A673 (cell line): ENCODE data around the gene ACD. TPM values are rescaled to one million over a fixed set of nuclear protein-coding genes. Genes with fewer than 3 reads are reported as not detected.
A peak's percentile ranks its signal among the peaks of the same experiment; 100 is the strongest.

ENCODE experiments used
- BruUV-seq: library from RNA; stranded (reverse); fragments of 400-500 nt; replicated peaks from 2 replicates; lab custom pipeline; 2021; lab: Mats Ljungman, UMichigan
- CTCF ChIA-PET: fragments of 300-600 bp; sonication (Branson Sonifier 250); formaldehyde crosslinking; loops from one replicate; lab custom pipeline; 2022; ENCODE audit warnings: antibody characterized with exemption; lab: Charles Lee
- POLR2A ChIA-PET: fragments of 300-600 bp; sonication (Branson Sonifier 250); formaldehyde crosslinking; loops from one replicate; lab custom pipeline; 2022; ENCODE audit warnings: antibody characterized with exemption; ENCODE audit not compliant: low non-redundant PET; lab: Charles Lee
- DNase-seq: peaks from one replicate; pipeline ENCODE4 v3.0.0-alpha.2; 2015; ENCODE audit warnings: low spot score
- H3K27ac ChIP-seq: fragments of 200-600 bp; sonication (generic); 2 replicates; pipeline ENCODE4 v1.5.1; 2016; ENCODE audit warnings: mixed run types, low read depth, mild to moderate bottlenecking, mixed read lengths, antibody characterized with exemption, low read length; ENCODE audit not compliant: poor library complexity, severe bottlenecking
- H3K27me3 ChIP-seq: fragments of 200-600 bp; sonication (generic); replicated peaks from 2 replicates; pipeline ENCODE4 v1.6.1; 2017; ENCODE audit warnings: mixed run types, low read depth, mild to moderate bottlenecking, mixed read lengths, antibody characterized with exemption, low read length; ENCODE audit not compliant: insufficient read depth, poor library complexity
- H3K36me3 ChIP-seq: fragments of 200-600 bp; sonication (generic); 2 replicates; pipeline ENCODE4 v1.6.1; 2016; ENCODE audit warnings: mixed run types, mild to moderate bottlenecking, mixed read lengths, antibody characterized with exemption, low read length; ENCODE audit not compliant: insufficient read depth, poor library complexity, severe bottlenecking
- H3K4me1 ChIP-seq: fragments of 200-600 bp; sonication (generic); 2 replicates; pipeline ENCODE4 v1.6.1; 2017; ENCODE audit warnings: mixed run types, mild to moderate bottlenecking, mixed read lengths, antibody characterized with exemption, low read length; ENCODE audit not compliant: insufficient read depth, poor library complexity, severe bottlenecking
- H3K4me3 ChIP-seq: fragments of 200-600 bp; sonication (generic); 2 replicates; pipeline ENCODE4 v1.5.1; 2016; ENCODE audit warnings: low read depth, mixed run types, mild to moderate bottlenecking, mixed read lengths, low read length; ENCODE audit not compliant: poor library complexity, severe bottlenecking
- H3K9me3 ChIP-seq: fragments of 200-600 bp; sonication (generic); 2 replicates; pipeline ENCODE4 v1.6.1; 2016; ENCODE audit warnings: mixed run types, low read depth, mild to moderate bottlenecking, mixed read lengths, antibody characterized with exemption, low read length; ENCODE audit not compliant: poor library complexity, severe bottlenecking
- CTCF ChIP-seq: fragments of 300-800, 200-600 bp; sonication (generic); conservative IDR thresholded peaks from 2 replicates; pipeline ENCODE4 v1.5.1; 2017; ENCODE audit warnings: low read depth, mild to moderate bottlenecking, antibody characterized with exemption, low read length, moderate library complexity, mixed read lengths
- EZH2 ChIP-seq: fragments of 200-600 bp; sonication (generic); IDR thresholded peaks from 2 replicates; pipeline ENCODE4 v1.6.1; 2017; ENCODE audit warnings: borderline replicate concordance, low read depth, mild to moderate bottlenecking, mixed read lengths, antibody characterized with exemption, low read length; ENCODE audit not compliant: poor library complexity, severe bottlenecking
- intact Hi-C: fragments of 100-400 bp; cut with micrococcal nuclease; formaldehyde crosslinking; loops from one replicate; pipeline ENCODE4 v1.10.0; 2022; ENCODE audit not compliant: unreplicated experiment
- total RNA-seq: library from RNA; stranded (reverse); gene quantifications from 2 replicates; pipeline ENCODE4 v1.2.3, GENCODE V29; 2021

ACD gene
- total RNA-seq, 1 experiment from 2014 or later, result 45.8 TPM

DNA sequence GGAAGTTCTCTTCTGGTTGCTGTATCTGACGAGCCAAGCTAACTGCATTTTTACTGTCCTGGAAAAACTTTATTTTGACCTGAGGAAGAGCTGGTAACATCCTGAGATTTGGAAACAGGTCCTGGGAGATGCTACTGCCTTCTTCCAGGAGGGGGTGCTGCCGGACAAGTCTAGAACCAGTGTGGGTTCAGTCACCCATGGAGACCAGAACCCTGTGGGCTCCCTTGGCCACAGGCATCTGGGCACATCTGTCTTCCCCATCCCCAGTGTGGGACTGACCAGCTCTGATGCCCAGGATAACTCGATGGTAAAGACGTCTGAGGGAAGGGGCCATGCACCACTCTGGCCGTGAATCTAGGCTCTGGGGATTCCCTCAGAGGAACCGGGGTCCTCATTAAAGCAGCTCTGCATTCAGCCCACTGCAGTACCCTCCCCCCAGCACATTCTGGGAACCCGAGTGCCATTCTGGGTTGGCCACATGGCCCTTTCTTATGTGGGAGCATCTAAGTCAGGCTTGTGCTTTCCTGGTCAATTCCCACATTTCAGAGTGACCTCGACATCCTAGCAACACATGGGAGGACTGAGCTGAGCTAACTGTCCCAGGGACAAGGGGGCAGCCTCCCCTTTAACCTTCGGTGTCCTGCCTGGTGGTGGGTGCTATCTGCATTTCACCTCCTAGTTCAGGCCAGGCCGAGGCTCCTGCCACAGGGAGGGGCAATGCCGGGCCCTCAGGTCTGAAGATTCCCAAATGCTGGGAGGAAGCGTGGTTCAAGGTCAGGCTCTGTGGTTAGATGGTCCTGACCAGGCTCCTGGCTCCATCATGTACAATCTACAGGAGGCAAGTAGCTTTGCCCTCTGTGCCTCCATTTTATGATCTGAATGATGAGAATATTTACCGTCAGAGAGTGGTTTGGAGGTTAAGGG lies 12.9 kb upstream of the ACD start:
- POLR2A ChIA-PET, result no interaction called here
- Histone ChIP-seq H3K4me3 (no peak overlapping the region), H3K9me3 (no peaks in the 10 kb centered on the region), H3K36me3 (no peaks in the 10 kb centered on the region), H3K27me3 (no peaks in the 10 kb centered on the region), H3K27ac (peak overlapping the region; percentile 79), H3K4me1 (peaks cover 19% of the 10 kb centered on the region)
- no TSS peak for BruUV-seq
- CTCF ChIA-PET, result interaction anchor here (0.5 to 1.8 kb wide), 7 partner anchors 10 to 1645 kb away, joined by 3 to 14 read pairs (median 4); partner anchors contain the start of genes ACD and PARD6A
- DNase-seq, result peak; percentile 78
- TF ChIP-seq EZH2, result no peak
- TF ChIP-seq CTCF, result peak; percentile 84
- intact Hi-C loops, result loop anchor here (1.0 to 5.0 kb wide), 2 partner anchors 134 to 255 kb away; partner anchors contain the start of genes RANBP10 and TSNAXIP1

DNA sequence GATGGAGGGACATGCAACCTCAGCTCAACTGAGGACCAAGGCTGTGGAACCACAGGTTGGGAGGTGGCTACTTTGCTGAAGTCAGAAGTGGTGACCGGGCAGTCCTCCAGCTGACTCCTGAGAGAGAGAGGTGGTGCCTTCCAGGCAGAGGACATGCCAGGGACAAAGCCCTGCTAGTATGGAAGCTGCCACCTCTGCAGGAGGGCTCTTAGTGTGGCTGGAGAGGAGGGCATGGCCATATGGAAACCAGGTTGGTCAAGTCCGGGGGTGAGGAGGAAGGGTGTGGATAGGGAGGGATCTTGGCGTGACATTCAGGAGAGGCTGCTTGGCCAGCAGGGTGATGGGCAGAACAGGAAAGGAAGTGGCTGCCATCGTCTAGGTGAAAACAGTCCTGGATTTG lies 12.2 kb upstream of the ACD start:
- TF ChIP-seq EZH2 (no peak), CTCF (no peak)
- no peak overlapping the region for H3K4me3 ChIP-seq
- H3K9me3 ChIP-seq, result no peaks in the 10 kb centered on the region
- H3K36me3 ChIP-seq, result no peaks in the 10 kb centered on the region
- ChIA-PET CTCF (interaction anchor here (0.5 to 1.8 kb wide), 6 partner anchors 9 to 1646 kb away, joined by 3 to 14 read pairs (median 6); partner anchors contain the start of genes ACD and PARD6A), POLR2A (no interaction called here)
- peaks cover 23% of the 10 kb centered on the region for H3K4me1 ChIP-seq
- intact Hi-C loops, result loop anchor here (5.0 kb wide), 1 partner anchor 135 kb away; the partner anchor contains the start of genes RANBP10 and TSNAXIP1
- no peak overlapping the region for H3K27ac ChIP-seq
- no peaks in the 10 kb centered on the region for H3K27me3 ChIP-seq
- no peak for DNase-seq
- no TSS peak for BruUV-seq

DNA sequence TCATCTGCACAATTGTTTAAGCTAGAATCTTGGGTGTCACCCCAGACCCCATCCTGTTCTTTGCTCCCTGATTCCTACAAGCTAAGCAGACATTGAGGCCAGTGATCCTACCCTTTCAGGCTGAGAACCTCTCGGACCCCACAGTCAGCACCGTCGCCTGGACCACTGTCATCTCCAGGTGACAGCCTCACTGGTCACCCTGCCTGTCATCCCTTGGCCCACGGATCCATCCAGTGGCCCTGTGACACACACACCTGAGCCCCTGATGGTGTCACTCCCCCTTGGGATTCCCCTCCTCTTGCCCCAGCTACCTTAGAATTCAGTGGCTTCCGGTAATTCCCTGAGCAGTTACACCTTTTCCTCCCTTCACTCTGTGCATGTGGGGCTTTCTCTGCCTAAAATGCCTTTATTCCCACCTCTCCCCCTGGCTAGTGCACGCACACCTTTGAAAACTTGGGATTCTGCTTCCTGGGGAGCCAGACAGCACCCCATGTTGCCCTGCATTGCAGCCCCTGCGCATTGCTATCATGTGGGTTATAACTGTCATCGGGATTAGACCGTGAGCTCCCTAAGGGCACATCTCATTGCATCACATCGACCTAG lies 9.5 kb upstream of the ACD start:
- H3K36me3 ChIP-seq, result no peaks in the 10 kb centered on the region
- peaks cover 28% of the 10 kb centered on the region for H3K4me1 ChIP-seq
- no peak for DNase-seq
- no peaks in the 10 kb centered on the region for H3K27me3 ChIP-seq
- BruUV-seq, result no TSS peak
- ChIA-PET POLR2A (interaction anchor here (0.6 kb wide), 1 partner anchor 117 kb away, joined by 7 read pairs; no protein-coding TSS in a partner anchor), CTCF (interaction anchor here (3.8 kb wide), 1 partner anchor 123 kb away, joined by 19 read pairs; no protein-coding TSS in a partner anchor)
- intact Hi-C loops, result loop anchor here (5.0 kb wide), 2 partner anchors 107 to 138 kb away; partner anchors contain the start of genes CTCF, RANBP10 and TSNAXIP1
- no peak for TF ChIP-seq CTCF
- TF ChIP-seq EZH2, result no peak
- H3K27ac ChIP-seq, result no peak overlapping the region
- no peak overlapping the region for H3K4me3 ChIP-seq
- no peaks in the 10 kb centered on the region for H3K9me3 ChIP-seq
